ENCODE results near the gene PLEKHD1.

Gene PLEKHD1

GRCh38 chr14:69518289-69519101 is 34.0 kb downstream of the PLEKHD1 start:
- no peak for DNase-seq (ENCODE audit: low read depth)

- no peak for DNase-seq (ENCODE audit: low read depth)
Measured at GRCh38 chr14:69519204-69520100, 34.9 kb downstream of the PLEKHD1 start.

- DNase-seq (ENCODE audit: low read depth): no peak
Measured at GRCh38 chr14:69522026-69522425, 37.5 kb downstream of the PLEKHD1 start.

GRCh38 chr14:69525896-69526295 is 41.4 kb downstream of the PLEKHD1 start:
- DNase-seq (ENCODE audit: low read depth): no peak

- DNase-seq (ENCODE audit: low read depth): no peak
Measured at GRCh38 chr14:69527635-69528034, 43.1 kb downstream of the PLEKHD1 start.

GRCh38 chr14:69528143-69528542 is 43.6 kb downstream of the PLEKHD1 start:
- DNase-seq (ENCODE audit: low read depth): no peak

- DNase-seq (ENCODE audit: low read depth): no peak
Measured at GRCh38 chr14:69528930-69529329, 44.4 kb downstream of the PLEKHD1 start.

GRCh38 chr14:69529563-69529962 is 45.0 kb downstream of the PLEKHD1 start:
- DNase-seq (ENCODE audit: low read depth): no peak

- no peak for DNase-seq (ENCODE audit: low read depth)
Measured at GRCh38 chr14:69530095-69530494, 45.6 kb downstream of the PLEKHD1 start.

GRCh38 chr14:69531135-69531534 is 46.6 kb downstream of the PLEKHD1 start:
- DNase-seq (ENCODE audit: low read depth): no peak

GRCh38 chr14:69532561-69533340 is 48.2 kb downstream of the PLEKHD1 start:
- no peak for DNase-seq (ENCODE audit: low read depth)

GRCh38 chr14:69535230-69535848 is 50.8 kb downstream of the PLEKHD1 start:
- no peak for DNase-seq (ENCODE audit: low read depth)

- no peak for DNase-seq (ENCODE audit: low read depth)
Measured at GRCh38 chr14:69536971-69537370, 52.4 kb downstream of the PLEKHD1 start.

- DNase-seq (ENCODE audit: low read depth): no peak
Measured at GRCh38 chr14:69537900-69538299, 53.4 kb downstream of the PLEKHD1 start.

- DNase-seq (ENCODE audit: low read depth): no peak
Measured at GRCh38 chr14:69538766-69539165, 54.2 kb downstream of the PLEKHD1 start.

- DNase-seq (ENCODE audit: low read depth): no peak
Measured at GRCh38 chr14:69539631-69540410, 55.3 kb downstream of the PLEKHD1 start.

GRCh38 chr14:69540654-69541335 is 56.3 kb downstream of the PLEKHD1 start:
- DNase-seq (ENCODE audit: low read depth): no peak

GRCh38 chr14:69542311-69542710 is 57.8 kb downstream of the PLEKHD1 start:
- no peak for DNase-seq (ENCODE audit: low read depth)

GRCh38 chr14:69543341-69544115 is 59.0 kb downstream of the PLEKHD1 start:
- DNase-seq (ENCODE audit: low read depth): no peak

All from stimulated activated CD8-positive, alpha-beta memory T cell treated with anti-CD3 and anti-CD28 coated beads, Interleukin-15, amount 100 ng/mL, for 24 hours (primary cell).